Astrocyte (in vitro differentiated cells and primary cell): ENCODE results near the gene RHOBTB1. TPM values are rescaled to one million over a fixed set of nuclear protein-coding genes. Genes with fewer than 3 reads are reported as not detected.

Experiments
- DNase-seq: peaks from one replicate; pipeline ENCODE4 v3.0.0-alpha.2; 2010; ENCODE audit warnings: low read depth
- FAIRE-seq: peaks from 2 replicates; lab custom pipeline; 2011; peaks lifted over from hg19 to GRCh38; lab: Jason Lieb, UNC
- H2AFZ ChIP-seq: 2 replicates; pipeline ENCODE4 v1.6.0; 2012; ENCODE audit warnings: low read depth, low read length, inconsistent platforms
- H3K27ac ChIP-seq: 2 replicates; pipeline ENCODE4 v1.5.1; 2011; ENCODE audit warnings: low read depth, low read length, inconsistent platforms
- H3K27me3 ChIP-seq: 2 replicates; pipeline ENCODE4 v1.6.0; 2011; ENCODE audit warnings: low read length, inconsistent platforms; ENCODE audit not compliant: insufficient read depth
- H3K36me3 ChIP-seq: 2 replicates; pipeline ENCODE4 v1.5.1; 2011; ENCODE audit warnings: low read length, inconsistent platforms; ENCODE audit not compliant: insufficient read depth
- H3K4me1 ChIP-seq: 2 replicates; pipeline ENCODE4 v1.5.1; 2011; ENCODE audit warnings: low read length, inconsistent platforms; ENCODE audit not compliant: insufficient read depth
- H3K4me2 ChIP-seq: 2 replicates; pipeline ENCODE4 v1.6.0; 2012; ENCODE audit warnings: low read length, inconsistent platforms
- H3K4me3 ChIP-seq: 2 replicates; pipeline ENCODE4 v1.5.1; 2011; ENCODE audit warnings: low read depth, mild to moderate bottlenecking, low read length, inconsistent platforms; ENCODE audit not compliant: insufficient read depth
- H3K79me2 ChIP-seq: 2 replicates; pipeline ENCODE4 v1.6.0; 2012; ENCODE audit warnings: mild to moderate bottlenecking, low read length, inconsistent platforms; ENCODE audit not compliant: insufficient read depth
- H3K9ac ChIP-seq: 2 replicates; pipeline ENCODE4 v1.6.0; 2012; ENCODE audit warnings: mild to moderate bottlenecking, low read length, inconsistent platforms
- H3K9me3 ChIP-seq: 2 replicates; pipeline ENCODE4 v1.5.1; 2012; ENCODE audit warnings: low read depth, mild to moderate bottlenecking, low read length, inconsistent platforms; ENCODE audit not compliant: insufficient read depth
- H4K20me1 ChIP-seq: 2 replicates; pipeline ENCODE4 v1.6.0; 2012; ENCODE audit warnings: low read length, inconsistent platforms; ENCODE audit not compliant: insufficient read depth
- H3K27ac Mint-ChIP-seq: one replicate; pipeline ENCODE4 v1.8.0; 2021; ENCODE audit warnings: mild to moderate bottlenecking, mixed read lengths; ENCODE audit not compliant: unreplicated experiment
- H3K27me3 Mint-ChIP-seq: one replicate; pipeline ENCODE4 v1.8.0; 2021; ENCODE audit warnings: low read depth, mixed read lengths; ENCODE audit not compliant: unreplicated experiment
- H3K36me3 Mint-ChIP-seq: one replicate; pipeline ENCODE4 v1.8.0; 2021; ENCODE audit warnings: low read depth, mixed read lengths; ENCODE audit not compliant: unreplicated experiment
- H3K4me1 Mint-ChIP-seq: one replicate; pipeline ENCODE4 v1.8.0; 2021; ENCODE audit warnings: low read depth, mixed read lengths; ENCODE audit not compliant: unreplicated experiment
- H3K4me3 Mint-ChIP-seq: one replicate; pipeline ENCODE4 v1.8.0; 2021; ENCODE audit warnings: mild to moderate bottlenecking, moderate library complexity, mixed read lengths; ENCODE audit not compliant: unreplicated experiment
- H3K9me3 Mint-ChIP-seq: one replicate; pipeline ENCODE4 v1.8.0; 2021; ENCODE audit warnings: mild to moderate bottlenecking, mixed read lengths; ENCODE audit not compliant: unreplicated experiment
- CTCF ChIP-seq: IDR thresholded peaks from 2 replicates; pipeline ENCODE4 v1.5.1; 2011; ENCODE audit warnings: low read depth, mild to moderate bottlenecking, inconsistent platforms, low read length, moderate library complexity; ENCODE audit not compliant: insufficient read depth
- EZH2 ChIP-seq: IDR thresholded peaks from 2 replicates; pipeline ENCODE4 v1.6.1; 2012; ENCODE audit warnings: mild to moderate bottlenecking, low read length, inconsistent platforms; ENCODE audit not compliant: insufficient read depth
- total RNA-seq: library from RNA; stranded (reverse); gene quantifications from 2 replicates; pipeline ENCODE4 v1.2.1, GENCODE V29; 2021

The RHOBTB1 gene
- total RNA-seq, 1 donor from 2014 or later, result 46.5 TPM

- peaks cover 27% of the 10 kb centered on the region for H3K4me1 Mint-ChIP-seq
- FAIRE-seq, result no peak
- H3K4me3 ChIP-seq, result no peak overlapping the region
Measured at GRCh38 chr10:60968504-60968903, 24.5 kb upstream of the RHOBTB1 start.

GRCh38 chr10:60967854-60968484 lies 24.0 kb upstream of the RHOBTB1 start:
- Histone ChIP-seq H4K20me1 (no peaks in the 10 kb centered on the region), H3K79me2 (no peaks in the 10 kb centered on the region), H2AFZ (no peak overlapping the region), H3K36me3 (no peaks in the 10 kb centered on the region), H3K27ac (no peak overlapping the region), H3K4me3 (no peak overlapping the region), H3K9ac (no peak overlapping the region), H3K27me3 (no peaks in the 10 kb centered on the region), H3K4me1 (peaks cover 21% of the 10 kb centered on the region), H3K4me2 (no peak overlapping the region), H3K9me3 (no peaks in the 10 kb centered on the region)
- FAIRE-seq (no peak), DNase-seq (no peak)
- TF ChIP-seq EZH2 (no peak), CTCF (no peak)
- Mint-ChIP-seq H3K36me3 (no peaks in the 10 kb centered on the region), H3K4me1 (peaks cover 32% of the 10 kb centered on the region), H3K9me3 (peaks cover 5% of the 10 kb centered on the region), H3K27ac (no peak overlapping the region), H3K4me3 (no peak overlapping the region), H3K27me3 (no peaks in the 10 kb centered on the region)

More at GRCh38 chr10:60968504-60968903, 24.5 kb upstream of the RHOBTB1 start:
- H3K27ac ChIP-seq, result no peak overlapping the region
- TF ChIP-seq EZH2 (no peak), CTCF (no peak)
- H3K27ac Mint-ChIP-seq, result no peak overlapping the region
- no peaks in the 10 kb centered on the region for H3K36me3 Mint-ChIP-seq
- H3K4me3 Mint-ChIP-seq, result no peak overlapping the region
- DNase-seq, result no peak
- no peaks in the 10 kb centered on the region for H3K27me3 Mint-ChIP-seq
- no peaks in the 10 kb centered on the region for H4K20me1 ChIP-seq
- H3K36me3 ChIP-seq, result no peaks in the 10 kb centered on the region
- H3K79me2 ChIP-seq, result no peaks in the 10 kb centered on the region
- H3K27me3 ChIP-seq, result no peaks in the 10 kb centered on the region
- no peaks in the 10 kb centered on the region for H3K9me3 ChIP-seq
- no peak overlapping the region for H3K4me2 ChIP-seq
- H3K9me3 Mint-ChIP-seq, result peaks cover 5% of the 10 kb centered on the region
- H3K4me1 ChIP-seq, result peaks cover 18% of the 10 kb centered on the region
- no peak overlapping the region for H3K9ac ChIP-seq
- no peak overlapping the region for H2AFZ ChIP-seq

DNA sequence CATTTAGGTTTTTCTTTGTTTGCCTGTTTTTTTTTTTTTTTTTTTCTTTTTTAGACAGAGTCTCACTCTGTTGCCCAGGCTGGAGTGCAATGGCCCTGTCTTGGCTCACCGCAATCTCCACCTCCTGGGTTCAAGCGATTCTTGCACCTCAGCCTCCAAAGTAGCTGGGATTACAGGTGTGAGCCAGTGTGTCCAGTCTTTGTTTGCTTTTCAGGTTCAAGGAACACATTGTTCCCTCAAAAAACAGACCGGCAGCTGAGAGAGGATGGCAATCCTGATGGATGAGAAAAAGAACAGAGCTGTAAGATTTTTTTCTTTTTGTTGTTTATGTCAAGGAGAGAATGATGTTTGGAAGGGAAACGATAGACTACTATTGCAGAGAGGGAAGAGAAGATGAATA lies 23.3 kb upstream of the RHOBTB1 start:
- Mint-ChIP-seq H3K27ac (no peak overlapping the region), H3K36me3 (no peaks in the 10 kb centered on the region), H3K4me1 (peaks cover 37% of the 10 kb centered on the region), H3K9me3 (peaks cover 5% of the 10 kb centered on the region), H3K4me3 (no peak overlapping the region), H3K27me3 (no peaks in the 10 kb centered on the region)
- Histone ChIP-seq H3K4me3 (no peak overlapping the region), H3K27me3 (no peaks in the 10 kb centered on the region), H3K4me1 (peaks cover 26% of the 10 kb centered on the region), H3K27ac (no peak overlapping the region), H2AFZ (no peak overlapping the region), H3K36me3 (no peaks in the 10 kb centered on the region), H3K4me2 (no peak overlapping the region), H3K9ac (no peak overlapping the region), H3K9me3 (no peaks in the 10 kb centered on the region), H3K79me2 (no peaks in the 10 kb centered on the region), H4K20me1 (no peaks in the 10 kb centered on the region)
- TF ChIP-seq EZH2 (no peak), CTCF (no peak)
- DNase-seq (no peak), FAIRE-seq (no peak)
